PFSK-1 (cell line): ENCODE measurements around the gene CENPM.

Experiments used
- FOXP2 ChIP-seq: optimal IDR thresholded peaks from 2 replicates; pipeline ENCODE3; 2011; ENCODE audit warnings: borderline replicate concordance, control low read depth, inconsistent platforms; ENCODE audit not compliant: insufficient read depth; ENCODE audit errors: extremely low read length, extremely low read depth
- POLR2AphosphoS5 ChIP-seq: IDR thresholded peaks from 2 replicates; pipeline ENCODE4 v1.6.1; 2012; ENCODE audit warnings: low read depth, mild to moderate bottlenecking, control low read depth, low read length, moderate library complexity
- REST ChIP-seq, 2 experiments: IDR thresholded peaks; 2 replicates each; pipeline versions ENCODE4 v1.6.1 to v1.8.0; 2011 to 2012; ENCODE audit warnings: low read depth in 2 of 2, low read length in 2 of 2, control low read depth in 1 of 2, inconsistent platforms in 1 of 2, mild to moderate bottlenecking in 1 of 2, moderate library complexity in 1 of 2; ENCODE audit not compliant: insufficient read depth in 1 of 2
- SIN3A ChIP-seq: IDR thresholded peaks from 2 replicates; pipeline ENCODE4 v1.6.1; 2012; ENCODE audit warnings: mild to moderate bottlenecking, low read length, moderate library complexity, borderline replicate concordance; ENCODE audit not compliant: insufficient read depth
- TAF1 ChIP-seq: IDR thresholded peaks from 2 replicates; pipeline ENCODE4 v1.6.1; 2012; ENCODE audit warnings: low read length, control low read depth, borderline replicate concordance; ENCODE audit not compliant: insufficient read depth

Gene CENPM

GRCh38 chr22:41989246-41989645, 42.3 kb upstream of the CENPM start:
- no peak for TF ChIP-seq TAF1
- TF ChIP-seq SIN3A, result no peak
- TF ChIP-seq REST (IDR thresholded peaks at IDR 0.05; ENCODE audit: insufficient read depth in 1 of 2, low read depth in 2 of 2, low read length in 2 of 2), result no peak
- TF ChIP-seq FOXP2, result no peak
- no peak for TF ChIP-seq POLR2AphosphoS5

DNA sequence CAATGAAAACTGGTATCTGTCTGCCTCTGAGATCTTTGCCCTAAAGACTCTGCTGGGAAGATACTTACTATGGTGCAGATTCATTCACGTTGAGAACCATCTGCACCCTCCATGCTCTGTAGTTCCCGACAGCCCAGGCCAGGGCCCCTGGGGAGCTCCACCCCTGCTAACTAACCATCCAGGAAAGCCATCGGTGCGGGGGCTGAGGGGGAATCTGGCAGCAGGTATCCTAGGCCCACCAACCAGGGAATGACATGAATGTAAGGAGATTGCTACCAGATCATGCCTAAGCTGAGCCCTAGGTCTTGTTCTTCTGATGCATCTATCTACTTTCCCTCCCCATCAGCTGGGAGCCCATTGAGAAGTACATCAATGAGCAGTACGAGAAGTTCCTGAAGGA, 40.3 kb upstream of the CENPM start:
- TF ChIP-seq TAF1, result no peak
- no peak for TF ChIP-seq SIN3A
- TF ChIP-seq FOXP2, result no peak
- no peak for TF ChIP-seq POLR2AphosphoS5
- no peak for TF ChIP-seq REST (IDR thresholded peaks at IDR 0.05; ENCODE audit: insufficient read depth in 1 of 2, low read depth in 2 of 2, low read length in 2 of 2)

- no peak for TF ChIP-seq TAF1
- no peak for TF ChIP-seq POLR2AphosphoS5
These were observed 36.8 kb upstream of the CENPM start for GRCh38 chr22:41983513-41984405.

DNA sequence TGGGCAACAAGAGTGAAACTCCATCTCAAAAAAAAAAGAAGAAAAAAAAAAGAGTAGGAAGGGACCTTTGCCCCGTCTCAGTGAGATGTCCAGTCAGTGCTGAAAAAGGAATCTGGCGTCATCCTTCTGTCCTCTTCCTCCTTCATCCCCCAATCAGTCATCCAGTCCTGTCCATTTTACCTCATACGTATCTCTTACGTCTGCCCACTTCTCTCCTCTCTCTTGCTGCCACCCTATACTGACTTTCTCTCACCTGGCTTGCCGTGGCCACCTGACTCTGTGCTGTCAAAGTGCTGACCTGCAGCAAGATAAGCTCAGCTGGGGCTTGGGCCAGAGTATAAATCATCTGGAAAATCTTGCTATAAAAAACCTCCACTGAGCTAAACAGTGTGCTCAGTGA, 35.9 kb upstream of the CENPM start:
- no peak for TF ChIP-seq REST (IDR thresholded peaks at IDR 0.05; ENCODE audit: insufficient read depth in 1 of 2, low read depth in 2 of 2, low read length in 2 of 2)
- TF ChIP-seq POLR2AphosphoS5, result no peak
- no peak for TF ChIP-seq TAF1
- TF ChIP-seq FOXP2, result no peak
- TF ChIP-seq SIN3A, result no peak

GRCh38 chr22:41979423-41980250, 32.7 kb upstream of the CENPM start:
- TF ChIP-seq TAF1 (no peak), SIN3A (no peak), FOXP2 (no peak), POLR2AphosphoS5 (no peak), REST (IDR thresholded peaks at IDR 0.05; ENCODE audit: insufficient read depth in 1 of 2, low read depth in 2 of 2, low read length in 2 of 2) (no peak)
